H54 (cell line): ENCODE data around the gene LAT.
"Not testable (repeated sequence)": the region's sequence is repeated elsewhere in the genome, so short reads cannot be mapped to it uniquely, and the experiment has no call there.

Source experiments
- DNase-seq: peaks from one replicate; pipeline ENCODE4 v3.0.0; 2011; ENCODE audit warnings: low spot score, mixed read lengths; ENCODE audit not compliant: insufficient read length
- FAIRE-seq: peaks from 3 replicates; lab custom pipeline; 2011; peaks lifted over from hg19 to GRCh38; lab: Jason Lieb, UNC
- POLR2A ChIP-seq: IDR thresholded peaks from 2 replicates; pipeline ENCODE4 v1.6.1; 2011; ENCODE audit warnings: low read depth, mild to moderate bottlenecking, low read length

LAT gene

DNA sequence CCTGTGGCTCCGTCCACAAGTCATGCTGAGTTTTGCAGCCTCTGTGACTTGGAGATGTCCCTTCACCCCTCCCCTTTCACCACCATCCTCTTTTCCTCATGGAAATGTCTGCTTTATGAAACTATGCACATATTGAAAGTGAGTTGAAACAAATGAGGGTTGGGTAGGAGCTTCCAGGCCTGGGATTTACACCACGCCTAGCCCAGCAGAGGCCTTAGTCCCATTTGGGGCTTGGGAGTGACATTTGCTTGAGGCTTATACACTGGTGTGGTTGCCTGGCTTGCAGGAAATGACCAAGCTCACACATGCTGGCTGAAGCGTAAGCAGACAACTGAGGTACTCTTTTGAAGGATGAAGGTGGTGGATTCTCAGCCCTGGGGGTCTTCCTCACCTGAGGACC lies 20.8 kb upstream of the LAT start:
- DNase-seq (no peak), FAIRE-seq (no peak)
- no peak for TF ChIP-seq POLR2A

- TF ChIP-seq POLR2A: no peak
- DNase-seq: no peak
- no peak for FAIRE-seq
These were observed 20.4 kb upstream of the LAT start for GRCh38 chr16:28964496-28964895.

DNA sequence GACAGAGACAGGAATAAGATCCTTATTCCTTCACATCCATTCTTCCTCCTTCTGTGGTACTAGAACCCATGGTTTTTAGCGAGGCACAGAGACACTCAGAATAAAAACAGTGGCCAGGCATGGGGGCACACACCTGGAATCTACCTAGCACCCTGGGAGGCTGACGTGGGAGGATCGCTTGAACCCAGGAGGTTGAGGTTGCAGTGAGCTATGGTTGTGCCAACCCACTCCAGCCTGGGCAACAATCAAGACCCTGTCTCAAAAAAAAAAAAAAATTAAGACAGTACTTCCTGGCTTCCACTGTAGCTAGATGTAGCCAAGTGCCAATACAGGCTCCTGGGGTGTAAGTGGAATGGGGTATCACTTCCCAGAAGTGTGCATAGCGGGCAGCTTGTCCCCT lies 17.7 kb upstream of the LAT start:
- no peak for TF ChIP-seq POLR2A
- FAIRE-seq (no peak), DNase-seq (no peak)

DNA sequence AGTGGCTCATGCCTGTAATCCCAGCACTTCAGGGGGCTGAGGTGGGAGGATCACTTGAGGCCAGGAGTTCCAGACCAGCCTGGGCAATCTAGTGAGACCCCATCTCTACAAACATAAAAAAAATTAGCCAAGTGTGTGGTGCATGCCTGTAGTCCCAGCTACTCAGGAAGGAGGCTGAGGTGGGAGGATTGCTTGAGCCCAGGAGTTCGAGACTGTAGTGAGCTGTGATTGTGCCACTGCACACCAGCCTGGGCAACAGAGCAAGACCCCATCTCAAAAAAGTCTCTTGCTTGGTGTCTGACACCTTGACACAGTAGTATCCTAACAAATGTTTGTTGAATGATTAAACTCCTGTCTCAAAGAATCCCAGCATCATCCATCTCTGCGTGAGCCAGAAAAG lies 15.2 kb upstream of the LAT start:
- DNase-seq, FAIRE-seq: not testable (repeated sequence)

DNA sequence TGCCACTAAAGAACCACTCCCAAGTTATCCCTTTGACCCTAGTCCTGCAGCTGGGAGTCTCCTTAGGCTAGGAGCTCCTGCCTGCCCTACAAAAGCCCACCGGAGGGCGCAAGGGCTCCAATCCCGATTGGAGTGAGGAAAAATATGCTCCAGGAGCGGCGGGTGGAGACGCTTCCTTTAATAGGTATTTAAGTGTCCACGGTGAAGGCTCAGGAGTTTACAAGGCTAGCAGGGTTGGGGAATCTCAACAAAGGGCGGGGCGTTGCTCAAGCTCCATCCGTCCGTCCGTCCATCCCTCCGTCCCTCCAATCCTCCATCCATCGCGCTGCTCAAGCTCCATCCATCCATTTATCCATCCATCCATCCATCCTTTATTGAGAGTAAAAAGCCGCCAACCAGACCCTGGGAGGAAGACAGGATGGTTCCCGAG lies 10.8 kb upstream of the LAT start:
- FAIRE-seq: no peak
- no peak for TF ChIP-seq POLR2A
- peak; percentile 71 for DNase-seq

DNA sequence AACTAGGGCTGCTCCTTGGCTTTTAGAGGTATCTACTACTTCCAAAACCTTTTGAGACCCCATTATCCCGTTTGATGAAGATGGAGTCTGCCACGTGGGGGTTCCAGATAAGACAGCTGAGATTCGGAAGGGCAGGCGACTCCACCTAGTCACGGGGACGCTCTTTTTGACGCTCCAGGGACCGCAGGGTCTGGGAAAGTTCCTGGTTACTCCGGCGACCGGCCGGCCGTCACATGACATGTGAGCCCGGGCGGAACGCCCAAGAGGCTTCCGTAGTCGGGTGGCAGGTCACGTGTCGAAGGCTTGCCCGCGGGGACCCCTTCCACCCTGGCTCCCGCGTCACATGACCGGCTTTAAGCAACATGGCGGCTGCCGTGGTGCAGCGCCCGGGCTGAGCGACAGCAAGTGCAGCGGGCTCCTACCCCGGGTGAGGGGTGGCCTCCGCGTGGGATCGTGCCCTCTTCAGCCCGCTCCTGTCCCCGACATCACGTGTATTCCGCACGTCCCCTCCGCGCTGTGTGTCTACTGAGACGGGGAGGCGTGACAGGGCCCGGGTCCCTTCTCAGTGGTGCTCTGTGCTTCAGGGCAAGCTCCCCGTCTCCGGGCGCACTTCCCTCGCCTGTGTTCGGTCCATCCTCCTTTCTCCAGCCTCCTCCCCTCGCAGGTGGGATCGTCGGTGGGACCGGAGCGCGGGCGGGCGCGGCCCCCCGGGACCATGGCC lies 10.3 kb upstream of the LAT start, which contains the start of gene SPNS1:
Gene SPNS1 (plus strand): TSS at position 342 of the 721 bp plus-strand sequence. CDS start 374 bp downstream, at position 716.
- FAIRE-seq: no peak
- DNase-seq: peak; percentile 98
- TF ChIP-seq POLR2A: peak; percentile 64; the same call in 1 of the 2 replicates

DNA sequence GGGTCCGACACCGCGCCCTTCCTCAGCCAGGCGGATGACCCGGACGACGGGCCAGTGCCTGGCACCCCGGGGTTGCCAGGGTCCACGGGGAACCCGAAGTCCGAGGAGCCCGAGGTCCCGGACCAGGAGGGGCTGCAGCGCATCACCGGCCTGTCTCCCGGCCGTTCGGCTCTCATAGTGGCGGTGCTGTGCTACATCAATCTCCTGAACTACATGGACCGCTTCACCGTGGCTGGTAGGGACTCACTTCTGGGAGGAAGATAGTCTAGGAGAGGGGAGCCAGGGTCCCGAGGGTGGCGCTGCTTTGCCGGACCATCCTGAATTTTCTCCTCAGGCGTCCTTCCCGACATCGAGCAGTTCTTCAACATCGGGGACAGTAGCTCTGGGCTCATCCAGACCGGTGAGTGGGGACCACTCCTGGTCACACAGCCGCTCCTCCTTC lies 9.7 kb upstream of the LAT start:
- FAIRE-seq (no peak), DNase-seq (no peak)
- no peak for TF ChIP-seq POLR2A

DNA sequence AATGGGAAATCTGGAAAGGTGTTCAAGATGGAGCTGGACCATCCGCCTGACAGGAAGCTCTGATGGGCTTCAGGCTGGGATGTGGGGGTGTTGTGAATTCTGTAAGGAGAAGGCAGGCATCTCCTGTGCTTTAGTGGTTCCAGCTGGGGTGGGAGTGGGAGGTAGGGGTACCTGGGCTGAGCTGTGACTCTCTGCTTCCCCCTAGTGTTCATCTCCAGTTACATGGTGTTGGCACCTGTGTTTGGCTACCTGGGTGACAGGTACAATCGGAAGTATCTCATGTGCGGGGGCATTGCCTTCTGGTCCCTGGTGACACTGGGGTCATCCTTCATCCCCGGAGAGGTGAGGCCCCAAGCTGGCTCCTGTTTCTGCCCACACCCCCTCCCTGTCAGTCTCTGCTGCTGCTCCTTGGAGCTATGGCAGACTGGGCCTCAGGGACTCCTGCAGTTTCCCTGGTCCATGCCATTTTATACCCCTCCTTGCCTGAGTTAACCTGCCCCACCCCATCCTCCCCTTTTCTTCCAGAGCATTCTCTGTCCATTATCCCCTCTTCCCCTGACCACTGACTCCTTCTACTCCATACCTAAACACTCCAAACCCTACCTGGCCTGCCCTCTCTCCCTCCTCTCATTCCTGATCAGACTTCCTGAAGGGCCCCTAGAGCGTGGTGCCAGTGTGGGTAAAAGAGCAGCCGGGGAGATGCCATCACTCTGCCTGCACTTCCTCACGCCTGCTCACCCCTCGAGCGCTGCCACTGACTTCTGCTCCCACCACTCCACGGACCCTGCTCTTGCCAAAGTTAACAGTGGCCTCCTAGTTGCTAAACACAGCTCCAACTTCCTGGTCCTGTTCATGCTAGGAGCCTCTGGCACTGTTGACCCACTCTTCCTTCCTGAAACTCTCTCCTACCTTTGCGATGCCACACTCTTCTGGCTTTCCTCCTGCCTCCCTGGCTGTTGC lies 6.9 kb upstream of the LAT start:
- DNase-seq (no peak), FAIRE-seq (no peak)
- TF ChIP-seq POLR2A: no peak

- not testable (repeated sequence) for DNase-seq, FAIRE-seq
These were observed 4.5 kb upstream of the LAT start for GRCh38 chr16:28980330-28980729.

DNA sequence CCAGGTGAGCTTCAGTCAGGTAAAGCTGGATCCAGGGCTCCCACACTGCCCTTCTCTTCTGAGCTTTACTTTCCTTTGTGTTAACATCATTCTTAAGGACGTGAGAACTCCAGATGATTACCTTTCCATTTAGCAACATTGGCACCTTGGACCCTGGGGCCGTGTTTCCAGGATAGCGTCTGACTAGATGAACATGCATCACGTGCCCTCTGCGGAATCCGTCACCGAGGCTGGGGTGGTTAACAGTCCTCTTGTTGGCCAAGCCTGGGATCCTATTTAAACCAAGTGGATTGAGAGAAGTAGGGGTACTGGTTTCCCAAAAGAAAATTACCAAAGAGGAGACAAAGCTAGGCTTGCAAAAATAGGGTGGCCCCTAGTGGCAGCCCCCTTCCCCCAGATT lies 3.9 kb upstream of the LAT start:
- no peak for TF ChIP-seq POLR2A
- no peak for DNase-seq
- no peak for FAIRE-seq

- no peak for TF ChIP-seq POLR2A
- DNase-seq (no peak), FAIRE-seq (no peak)
These were observed 3.3 kb upstream of the LAT start for GRCh38 chr16:28981517-28981916.

DNA sequence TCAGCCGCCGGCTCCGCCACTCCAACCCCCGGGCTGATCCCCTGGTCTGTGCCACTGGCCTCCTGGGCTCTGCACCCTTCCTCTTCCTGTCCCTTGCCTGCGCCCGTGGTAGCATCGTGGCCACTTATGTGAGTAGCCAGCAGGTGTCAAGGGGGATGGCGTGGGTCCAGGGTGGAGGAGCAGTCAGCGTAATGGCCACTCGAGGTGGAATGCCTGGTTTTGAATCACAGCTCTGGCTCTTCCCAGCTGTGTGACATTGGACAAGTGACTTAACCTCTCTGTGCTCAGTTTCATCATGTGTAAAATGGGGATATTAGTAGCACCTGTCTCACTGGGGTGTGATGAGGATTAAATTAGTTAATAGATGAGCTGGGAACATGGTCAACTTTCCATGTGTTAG lies 2.4 kb upstream of the LAT start:
- TF ChIP-seq POLR2A: no peak
- no peak for FAIRE-seq
- no peak for DNase-seq

DNA sequence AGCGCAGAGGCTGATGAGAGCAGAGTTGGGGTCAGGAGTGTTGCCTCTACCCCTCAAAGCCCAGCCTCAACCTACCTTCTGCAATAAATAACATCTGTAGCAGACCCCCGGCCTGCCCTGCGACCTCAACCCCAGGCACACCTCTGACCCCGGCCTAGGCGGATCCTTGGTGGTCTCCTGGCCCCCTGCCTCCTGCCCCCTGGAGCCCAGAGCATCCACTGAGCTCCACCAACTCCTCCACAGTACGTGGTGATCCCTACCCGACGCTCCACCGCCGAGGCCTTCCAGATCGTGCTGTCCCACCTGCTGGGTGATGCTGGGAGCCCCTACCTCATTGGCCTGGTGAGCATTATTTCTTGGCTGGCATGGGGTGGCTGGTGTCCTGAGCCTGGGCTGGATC lies 1.9 kb upstream of the LAT start:
- FAIRE-seq (no peak), DNase-seq (no peak)
- TF ChIP-seq POLR2A: no peak

DNA sequence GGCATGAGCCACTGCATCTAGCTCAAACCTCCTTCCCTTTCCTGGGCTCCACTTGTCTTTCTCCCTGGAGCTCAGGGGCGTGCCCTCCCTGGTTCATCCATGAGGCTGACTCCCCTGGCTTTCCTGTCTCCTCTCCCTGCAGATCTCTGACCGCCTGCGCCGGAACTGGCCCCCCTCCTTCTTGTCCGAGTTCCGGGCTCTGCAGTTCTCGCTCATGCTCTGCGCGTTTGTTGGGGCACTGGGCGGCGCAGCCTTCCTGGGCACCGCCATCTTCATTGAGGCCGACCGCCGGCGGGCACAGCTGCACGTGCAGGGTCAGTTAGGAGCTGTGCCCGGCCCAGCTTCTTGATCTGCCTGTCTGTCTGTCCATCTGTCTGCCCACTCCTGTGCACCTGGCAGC lies 1.2 kb upstream of the LAT start:
- no peak for TF ChIP-seq POLR2A
- no peak for FAIRE-seq
- no peak for DNase-seq

DNA sequence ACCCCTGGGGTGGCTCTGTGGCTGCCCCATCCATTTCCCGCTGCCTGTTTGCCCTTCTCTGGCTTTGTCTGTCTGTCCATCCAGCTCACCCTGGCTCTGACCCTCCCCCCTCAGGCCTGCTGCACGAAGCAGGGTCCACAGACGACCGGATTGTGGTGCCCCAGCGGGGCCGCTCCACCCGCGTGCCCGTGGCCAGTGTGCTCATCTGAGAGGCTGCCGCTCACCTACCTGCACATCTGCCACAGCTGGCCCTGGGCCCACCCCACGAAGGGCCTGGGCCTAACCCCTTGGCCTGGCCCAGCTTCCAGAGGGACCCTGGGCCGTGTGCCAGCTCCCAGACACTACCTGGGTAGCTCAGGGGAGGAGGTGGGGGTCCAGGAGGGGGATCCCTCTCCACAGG lies 761 bp upstream of the LAT start:
- TF ChIP-seq POLR2A: no peak
- DNase-seq (no peak), FAIRE-seq (no peak)
